Panc1 (cell line): ENCODE results near the gene RAB43.

Source experiments
- CTCF ChIP-seq: fragments of 450-650 bp; IDR thresholded peaks from 2 replicates; pipeline ENCODE4 v1.5.1; 2017; ENCODE audit warnings: mild to moderate bottlenecking
- POLR2AphosphoS5 ChIP-seq: IDR thresholded peaks from 2 replicates; pipeline ENCODE4 v1.6.1; 2012; ENCODE audit warnings: mild to moderate bottlenecking, low read depth, low read length, moderate library complexity

- TF ChIP-seq CTCF, result no peak
- no peak for TF ChIP-seq POLR2AphosphoS5
These were observed 26.3 kb downstream of the RAB43 start for GRCh38 chr3:129095285-129095684.
